Naive thymus-derived CD4-positive, alpha-beta T cell (primary cell): ENCODE data around the gene KIF5A. TPM values are rescaled to one million over a fixed set of nuclear protein-coding genes. Genes with fewer than 3 reads are reported as not detected.

Experiments used
- ATAC-seq: fragments of 150-1000 bp; cut with Tn5 transposase; 2 replicates; pipeline ENCODE4 v1.10.0; 2021; ENCODE audit warnings: mild to moderate bottlenecking, moderate library complexity
- CTCF ChIA-PET: fragments of 350-600 bp; sonication (Branson Sonifier 250); formaldehyde crosslinking; loops from one replicate; lab custom pipeline; 2021; ENCODE audit warnings: antibody characterized with exemption; lab: Charles Lee
- POLR2A ChIA-PET: fragments of 350-600 bp; sonication (Branson Sonifier 250); formaldehyde crosslinking; loops from one replicate; lab custom pipeline; 2021; ENCODE audit warnings: antibody characterized with exemption, inconsistent platforms; lab: Charles Lee
- DNase-seq, 9 donors: peaks; one replicate each; pipeline versions ENCODE4 v3.0.0 to v3.0.0-alpha.2; 2020 to 2022; ENCODE audit warnings: mixed read lengths in 1 of 9
- H3K27ac ChIP-seq: one replicate; pipeline ENCODE4 v1.7.0; 2013; ENCODE audit warnings: mild to moderate bottlenecking, low read depth, low read length, moderate library complexity
- H3K27me3 ChIP-seq, 2 donors: one replicate each; pipeline ENCODE4 v1.7.0; 2013; ENCODE audit warnings: low read length in 2 of 2, mild to moderate bottlenecking in 2 of 2, moderate library complexity in 2 of 2; ENCODE audit not compliant: control insufficient read depth in 2 of 2, insufficient read depth in 2 of 2
- H3K36me3 ChIP-seq, 3 experiments: 1 replicate in 2 of 3; 2 replicates in 1 of 3; pipeline ENCODE4 v1.7.0; 2013; ENCODE audit warnings: low read length in 3 of 3, mild to moderate bottlenecking in 3 of 3, moderate library complexity in 1 of 3; ENCODE audit not compliant: insufficient read depth in 3 of 3, control insufficient read depth in 2 of 3
- H3K4me1 ChIP-seq, 2 donors: one replicate each; pipeline ENCODE4 v1.7.0; 2013; ENCODE audit warnings: low read length in 2 of 2, mild to moderate bottlenecking in 2 of 2, moderate library complexity in 1 of 2; ENCODE audit not compliant: control insufficient read depth in 2 of 2, insufficient read depth in 2 of 2
- H3K4me3 ChIP-seq: 2 replicates; pipeline ENCODE4 v1.7.0; 2013; ENCODE audit warnings: mild to moderate bottlenecking, low read length
- H3K9me3 ChIP-seq, 3 experiments: 1 replicate in 2 of 3; 2 replicates in 1 of 3; pipeline ENCODE4 v1.7.0; 2013; ENCODE audit warnings: low read length in 3 of 3; ENCODE audit not compliant: control insufficient read depth in 2 of 3
- H3K27ac Mint-ChIP-seq, 9 donors: one replicate each; pipeline ENCODE4 v1.8.0; 2020 to 2022; ENCODE audit warnings: mixed read lengths in 9 of 9, mild to moderate bottlenecking in 8 of 9, moderate library complexity in 5 of 9, inconsistent platforms in 2 of 9
- H3K27me3 Mint-ChIP-seq, 5 donors: one replicate each; pipeline ENCODE4 v1.8.0; 2021 to 2022; ENCODE audit warnings: mixed read lengths in 5 of 5, mild to moderate bottlenecking in 1 of 5
- H3K36me3 Mint-ChIP-seq, 5 donors: one replicate each; pipeline ENCODE4 v1.8.0; 2020 to 2022; ENCODE audit warnings: mixed read lengths in 5 of 5, mild to moderate bottlenecking in 3 of 5, inconsistent platforms in 1 of 5
- H3K4me1 Mint-ChIP-seq, 7 donors: one replicate each; pipeline ENCODE4 v1.8.0; 2020 to 2022; ENCODE audit warnings: mixed read lengths in 7 of 7, mild to moderate bottlenecking in 3 of 7, inconsistent platforms in 1 of 7
- H3K4me3 Mint-ChIP-seq, 10 donors: one replicate each; pipeline ENCODE4 v1.8.0; 2020 to 2022; ENCODE audit warnings: mild to moderate bottlenecking in 10 of 10, mixed read lengths in 10 of 10, moderate library complexity in 6 of 10, inconsistent platforms in 2 of 10
- H3K9me3 Mint-ChIP-seq, 11 donors: one replicate each; pipeline ENCODE4 v1.8.0; 2020 to 2022; ENCODE audit warnings: mixed read lengths in 11 of 11, mild to moderate bottlenecking in 4 of 11, inconsistent platforms in 1 of 11, moderate library complexity in 1 of 11
- intact Hi-C, 2 donors: fragments of 100-400 bp; cut with micrococcal nuclease; formaldehyde crosslinking; loops; one replicate each; pipeline ENCODE4 v1.15.1; 2023
- polyA plus RNA-seq, 2 donors: library from polyadenylated mRNA; unstranded; fragments of 300-500 nt; fragmentation: Illumina TruSeq; gene quantifications; one replicate each; pipeline ENCODE4 v1.2.3, GENCODE V29; 2021
- total RNA-seq, 6 experiments: library from RNA in 5 of 6; stranded (reverse) in 5 of 6; gene quantifications; 1 replicate in 5 of 6; 2 replicates in 1 of 6; pipeline ENCODE4 v1.2.3 and lab custom pipeline; 2021 to 2026

Gene KIF5A
- total and polyA plus RNA-seq, 7 experiments from 2014 or later, result 0.06 to 1.7 (median 1.0) TPM

DNA sequence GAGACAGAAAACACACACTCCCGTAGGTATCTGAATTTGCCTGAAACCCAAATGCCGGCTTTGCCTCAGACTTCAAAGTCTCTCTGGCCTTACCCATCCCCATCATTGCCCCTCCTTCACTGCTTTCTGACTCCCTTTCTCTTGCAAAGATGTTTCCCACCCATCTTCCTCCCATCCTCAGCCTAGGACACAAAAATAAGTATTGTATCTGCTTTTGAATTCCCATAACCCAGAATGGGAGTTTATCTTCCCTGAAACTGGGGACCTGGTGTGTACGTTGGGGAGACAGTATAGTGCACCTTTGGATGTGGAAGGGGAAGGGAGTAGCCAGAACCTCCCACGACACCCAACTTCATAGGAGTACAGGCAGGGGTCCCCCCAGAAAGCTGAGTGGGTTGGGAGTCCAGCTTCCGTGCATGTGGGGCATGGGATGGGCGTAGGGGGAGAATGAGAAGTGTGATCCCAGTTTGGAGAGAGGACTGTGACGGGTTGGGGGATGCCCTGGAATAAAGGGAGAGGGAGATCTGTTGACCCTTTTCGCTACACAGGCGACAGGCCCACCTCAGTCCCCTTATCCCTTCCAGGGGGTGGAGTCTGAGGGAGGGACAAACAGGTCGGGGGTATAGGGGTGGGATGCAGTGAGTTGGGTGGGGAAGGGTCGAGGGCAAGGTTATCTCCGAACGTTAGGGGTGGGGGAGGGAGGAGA lies 488 bp upstream of the KIF5A start:
- H3K4me3 ChIP-seq, result peak overlapping the region; percentile 59
- Mint-ChIP-seq H3K9me3 (no peaks in the 10 kb centered on the region), H3K36me3 (peaks cover 0 to 3% (median 0%) of the 10 kb centered on the region in 5 donors), H3K4me3 (peak overlapping the region; percentile 39 to 83 (median 69)), H3K4me1 (peaks cover 28 to 55% (median 46%) of the 10 kb centered on the region in 7 donors), H3K27me3 (peaks cover 0 to 30% (median 6%) of the 10 kb centered on the region in 5 donors), H3K27ac (peak overlapping the region in 2 of 9 donors; percentile 71 to 77)
- ChIA-PET CTCF (no interaction called here), POLR2A (interaction anchor here (1.0 kb wide), 1 partner anchor 95 kb away, joined by 3 read pairs; no protein-coding TSS in a partner anchor)
- no peak overlapping the region for H3K27ac ChIP-seq
- H3K4me1 ChIP-seq, result peaks cover 10 to 16% of the 10 kb centered on the region in 2 donors
- no peaks in the 10 kb centered on the region for H3K9me3 ChIP-seq
- ATAC-seq (no peak), DNase-seq (no peak)
- no peaks in the 10 kb centered on the region for H3K27me3 ChIP-seq
- intact Hi-C loops, result no loop called here
- peaks cover 0 to 4% (median 0%) of the 10 kb centered on the region in 3 experiments for H3K36me3 ChIP-seq

- POLR2A ChIA-PET, result no interaction called here
- intact Hi-C loops, result no loop called here
- Histone ChIP-seq H3K4me3 (no peak overlapping the region), H3K27me3 (no peaks in the 10 kb centered on the region), H3K36me3 (peaks cover 0 to 4% (median 0%) of the 10 kb centered on the region in 3 experiments), H3K4me1 (peaks cover 8 to 14% of the 10 kb centered on the region in 2 donors), H3K27ac (no peak overlapping the region), H3K9me3 (no peaks in the 10 kb centered on the region)
- H3K27me3 Mint-ChIP-seq, result peaks cover 0 to 33% (median 6%) of the 10 kb centered on the region in 5 donors
- no peak for ATAC-seq
- peak overlapping the region; percentile 46 to 83 (median 77) for H3K4me3 Mint-ChIP-seq
- CTCF ChIA-PET, result interaction anchor here (1.5 kb wide), 1 partner anchor 32 kb away, joined by 3 read pairs; no protein-coding TSS in a partner anchor
- no peaks in the 10 kb centered on the region for H3K9me3 Mint-ChIP-seq
- H3K36me3 Mint-ChIP-seq, result no peaks in the 10 kb centered on the region
- DNase-seq, result no peak
- H3K4me1 Mint-ChIP-seq, result peaks cover 14 to 42% (median 33%) of the 10 kb centered on the region in 7 donors
- H3K27ac Mint-ChIP-seq, result peak overlapping the region in 3 of 9 donors; percentile 11 to 31 (median 15)
Measured at GRCh38 chr12:57550641-57551549, 1.1 kb downstream of the KIF5A start.

- DNase-seq (no peak), ATAC-seq (no peak)
- Mint-ChIP-seq H3K36me3 (no peaks in the 10 kb centered on the region), H3K4me1 (peaks cover 7 to 34% (median 27%) of the 10 kb centered on the region in 7 donors), H3K27me3 (peaks cover 0 to 33% (median 6%) of the 10 kb centered on the region in 5 donors), H3K4me3 (peak overlapping the region in 5 of 10 donors; percentile 10 to 81 (median 38)), H3K27ac (peak overlapping the region in 1 of 9 donors; percentile 15), H3K9me3 (no peaks in the 10 kb centered on the region)
- ChIA-PET CTCF (interaction anchor here (1.5 kb wide), 1 partner anchor 31 kb away, joined by 3 read pairs; no protein-coding TSS in a partner anchor), POLR2A (interaction anchor here (0.8 kb wide), 1 partner anchor 19 kb away, joined by 5 read pairs; no protein-coding TSS in a partner anchor)
- Histone ChIP-seq H3K27me3 (no peaks in the 10 kb centered on the region), H3K9me3 (no peaks in the 10 kb centered on the region), H3K36me3 (peaks cover 0 to 2% (median 0%) of the 10 kb centered on the region in 3 experiments), H3K4me1 (peaks cover 0 to 8% of the 10 kb centered on the region in 2 donors), H3K27ac (no peak overlapping the region), H3K4me3 (no peak overlapping the region)
- intact Hi-C loops, result no loop called here
Measured at GRCh38 chr12:57551637-57552305, 1.9 kb downstream of the KIF5A start.

DNA sequence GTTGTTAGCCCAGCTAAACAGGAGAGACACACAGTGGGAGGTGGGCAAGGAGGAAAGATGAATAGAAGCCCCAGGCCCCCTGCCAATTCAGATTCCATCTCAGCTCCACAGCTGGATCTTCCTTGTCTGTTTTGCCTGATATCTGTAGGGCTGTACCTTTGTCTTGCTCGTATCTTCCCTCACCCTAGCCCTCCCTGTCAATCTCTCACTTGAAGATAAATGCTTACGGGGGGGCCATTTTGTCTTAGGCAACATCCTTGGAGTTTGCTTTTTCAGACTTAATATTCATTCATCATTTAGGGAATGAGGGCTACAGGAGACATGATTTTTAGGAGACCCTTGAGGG lies 2.4 kb downstream of the KIF5A start:
- Mint-ChIP-seq H3K9me3 (no peaks in the 10 kb centered on the region), H3K36me3 (no peaks in the 10 kb centered on the region), H3K4me1 (peaks cover 3 to 30% (median 24%) of the 10 kb centered on the region in 7 donors), H3K27ac (no peak overlapping the region), H3K4me3 (no peak overlapping the region), H3K27me3 (peaks cover 0 to 30% (median 6%) of the 10 kb centered on the region in 5 donors)
- ChIA-PET POLR2A (interaction anchor here (0.8 kb wide), 1 partner anchor 19 kb away, joined by 5 read pairs; no protein-coding TSS in a partner anchor), CTCF (interaction anchor here (1.5 kb wide), 1 partner anchor 31 kb away, joined by 3 read pairs; no protein-coding TSS in a partner anchor)
- Histone ChIP-seq H3K9me3 (no peaks in the 10 kb centered on the region), H3K27ac (no peak overlapping the region), H3K4me1 (peaks cover 0 to 6% of the 10 kb centered on the region in 2 donors), H3K4me3 (no peak overlapping the region), H3K27me3 (no peaks in the 10 kb centered on the region), H3K36me3 (no peaks in the 10 kb centered on the region)
- DNase-seq (no peak), ATAC-seq (no peak)
- intact Hi-C loops, result no loop called here

GRCh38 chr12:57552835-57553313 lies 3.0 kb downstream of the KIF5A start:
- ATAC-seq, result no peak
- POLR2A ChIA-PET, result interaction anchor here (0.5 to 0.8 kb wide), 2 partner anchors 18 to 225 kb away, joined by 3 to 5 read pairs; no protein-coding TSS in a partner anchor
- no peaks in the 10 kb centered on the region for H3K9me3 Mint-ChIP-seq

More at GRCh38 chr12:57552835-57553313, 3.0 kb downstream of the KIF5A start:
- no peak overlapping the region for H3K27ac Mint-ChIP-seq
- H3K4me1 Mint-ChIP-seq, result peaks cover 0 to 24% (median 19%) of the 10 kb centered on the region in 7 donors
- intact Hi-C loops, result no loop called here
- Histone ChIP-seq H3K27ac (no peak overlapping the region), H3K4me3 (no peak overlapping the region), H3K27me3 (no peaks in the 10 kb centered on the region), H3K36me3 (no peaks in the 10 kb centered on the region), H3K9me3 (no peaks in the 10 kb centered on the region), H3K4me1 (peaks cover 0 to 3% of the 10 kb centered on the region in 2 donors)
- CTCF ChIA-PET, result no interaction called here
- H3K36me3 Mint-ChIP-seq, result no peaks in the 10 kb centered on the region
- no peak for DNase-seq
- H3K4me3 Mint-ChIP-seq, result peak overlapping the region in 1 of 10 donors; percentile 45
- H3K27me3 Mint-ChIP-seq, result peaks cover 0 to 28% (median 6%) of the 10 kb centered on the region in 5 donors
